22Rv1 (cell line): ENCODE data around the gene VEGFB.

Source experiments
- H3K27ac ChIP-seq: fragments of 450-650 bp; 2 replicates; pipeline ENCODE4 v1.5.1; 2017
- CTCF ChIP-seq: fragments of 450-650 bp; IDR thresholded peaks from 2 replicates; pipeline ENCODE4 v1.5.1; 2017; ENCODE audit warnings: mild to moderate bottlenecking
- ZFX ChIP-seq: fragments of 450-650 bp; IDR thresholded peaks from 2 replicates; pipeline ENCODE4 v1.6.1; 2017; ENCODE audit warnings: antibody characterized with exemption, borderline replicate concordance

VEGFB gene

GRCh38 chr11:64287676-64288352 is 53.4 kb downstream of the VEGFB start:
- TF ChIP-seq ZFX (no peak), CTCF (no peak)
- H3K27ac ChIP-seq: no peak overlapping the region

GRCh38 chr11:64288353-64288750 is 54.0 kb downstream of the VEGFB start:
- H3K27ac ChIP-seq: no peak overlapping the region
- TF ChIP-seq ZFX (no peak), CTCF (no peak)
